HCT116 (cell line): Measurements from ENCODE around the gene MCL1. TPM values are rescaled to one million over a fixed set of nuclear protein-coding genes. Genes with fewer than 3 reads are reported as not detected.

Experiments used
- ATAC-seq: fragments of 200-7000 bp; cut with Tn5 transposase; 2 replicates; pipeline ENCODE4 v1.9.1; 2020; ENCODE audit warnings: mild to moderate bottlenecking, moderate library complexity
- BruUV-seq: library from RNA; stranded (reverse); fragments of 400-500 nt; replicated peaks from 2 replicates; lab custom pipeline; 2021; lab: Mats Ljungman, UMichigan
- CTCF ChIA-PET: fragments of 300-600 bp; sonication (Branson Sonifier 250); formaldehyde crosslinking; loops from one replicate; lab custom pipeline; 2021; ENCODE audit warnings: antibody characterized with exemption; lab: Charles Lee
- POLR2A ChIA-PET: fragments of 300-600, 350-600 bp; sonication (Branson Sonifier 250); formaldehyde crosslinking; loops from one replicate; lab custom pipeline; 2021; ENCODE audit warnings: antibody characterized with exemption; lab: Charles Lee
- RAD21 ChIA-PET, 2 experiments: fragments of 300-600 bp; sonication (Branson Sonifier 250); formaldehyde crosslinking; loops; one replicate each; lab custom pipeline; 2023; ENCODE audit warnings: low total read pairs in 2 of 2; ENCODE audit not compliant: uncharacterized antibody in 2 of 2, unreplicated experiment in 2 of 2, low non-redundant PET in 1 of 2; lab: Charles Lee
- DNase-seq: peaks from one replicate; pipeline ENCODE4 v3.0.0-alpha.2; 2010; ENCODE audit warnings: low read depth, low spot score
- H2AFZ ChIP-seq: fragments of 200-600 bp; shearing (Covaris generic), sonication (generic); 2 replicates; pipeline ENCODE4 v1.6.1; 2017; ENCODE audit warnings: low read depth, mixed run types, mixed read lengths, antibody characterized with exemption, low read length; ENCODE audit not compliant: poor library complexity, severe bottlenecking
- H3K27ac ChIP-seq: 2 replicates; pipeline ENCODE4 v1.5.1; 2012; ENCODE audit warnings: low read depth, low read length
- H3K27me3 ChIP-seq: fragments of 200-600 bp; sonication (generic); 2 replicates; pipeline ENCODE4 v1.6.1; 2016; ENCODE audit warnings: mixed run types, low read length, mixed read lengths; ENCODE audit not compliant: insufficient read depth
- H3K36me3 ChIP-seq, 2 experiments: fragments of 200-500 bp in 1 of 2; fragments of 200-600 bp in 1 of 2; sonication (Bioruptor generic) in 1 of 2; sonication (generic) in 1 of 2; 2 replicates each; pipeline versions ENCODE4 v1.5.1 to v1.6.1; 2014 to 2016; ENCODE audit warnings: low read length in 2 of 2, inconsistent platforms in 1 of 2, mixed read lengths in 1 of 2, mixed run types in 1 of 2; ENCODE audit not compliant: insufficient read depth in 2 of 2, control insufficient read depth in 1 of 2
- H3K4me1 ChIP-seq, 2 experiments: fragments of 200-600 bp in 1 of 2; sonication (generic) in 1 of 2; 2 replicates each; pipeline versions ENCODE4 v1.5.1 to v1.6.1; 2012 to 2017; ENCODE audit warnings: low read length in 2 of 2, inconsistent platforms in 1 of 2, mild to moderate bottlenecking in 1 of 2, mixed read lengths in 1 of 2, mixed run types in 1 of 2, moderate library complexity in 1 of 2; ENCODE audit not compliant: insufficient read depth in 2 of 2, control insufficient read depth in 1 of 2
- H3K4me2 ChIP-seq: fragments of 200-600 bp; sonication (generic); 2 replicates; pipeline ENCODE4 v1.6.1; 2017; ENCODE audit warnings: mixed run types, low read length, mixed read lengths
- H3K4me3 ChIP-seq, 2 experiments: fragments of 200-600 bp in 1 of 2; sonication (generic) in 1 of 2; replicated peaks in 1 of 2; 2 replicates each; pipeline ENCODE4 v1.5.1; 2011 to 2016; ENCODE audit warnings: low read length in 2 of 2, control low read depth in 1 of 2, low read depth in 1 of 2, mild to moderate bottlenecking in 1 of 2, mixed read lengths in 1 of 2, mixed run types in 1 of 2
- H3K79me2 ChIP-seq: fragments of 200-600 bp; sonication (generic); 2 replicates; pipeline ENCODE4 v1.6.1; 2017; ENCODE audit warnings: mild to moderate bottlenecking, mixed run types, low read length, moderate library complexity, mixed read lengths; ENCODE audit not compliant: insufficient read depth
- H3K9ac ChIP-seq: fragments of 200-600 bp; sonication (generic); 2 replicates; pipeline ENCODE4 v1.6.1; 2016; ENCODE audit warnings: low read length, mixed read lengths
- H3K9me2 ChIP-seq: fragments of 200-600 bp; sonication (generic), shearing (Covaris generic); 2 replicates; pipeline ENCODE4 v1.6.1; 2017; ENCODE audit warnings: mixed run types, mild to moderate bottlenecking, moderate library complexity; ENCODE audit not compliant: insufficient read depth
- H3K9me3 ChIP-seq, 2 experiments: fragments of 200-500 bp in 1 of 2; fragments of 200-600 bp in 1 of 2; sonication (Bioruptor generic) in 1 of 2; sonication (generic) in 1 of 2; 2 replicates each; pipeline ENCODE4 v1.6.1; 2014 to 2017; ENCODE audit warnings: low read length in 2 of 2, mixed read lengths in 2 of 2, inconsistent platforms in 1 of 2, low read depth in 1 of 2, mild to moderate bottlenecking in 1 of 2, mixed run types in 1 of 2, moderate library complexity in 1 of 2; ENCODE audit not compliant: control insufficient read depth in 1 of 2, insufficient read depth in 1 of 2
- H4K20me1 ChIP-seq: fragments of 200-600 bp; sonication (generic), shearing (Covaris generic); 2 replicates; pipeline ENCODE4 v1.6.1; 2017; ENCODE audit warnings: mixed run types, mild to moderate bottlenecking, moderate library complexity; ENCODE audit not compliant: insufficient read depth
- CEBPB ChIP-seq: IDR thresholded peaks from 2 replicates; pipeline ENCODE4 v1.6.1; 2012; ENCODE audit warnings: low read depth
- EGR1 ChIP-seq: IDR thresholded peaks from 2 replicates; pipeline ENCODE4 v1.6.1; 2012; ENCODE audit warnings: low read depth
- ELF1 ChIP-seq: IDR thresholded peaks from 2 replicates; pipeline ENCODE4 v1.6.1; 2012; ENCODE audit warnings: low read depth, borderline replicate concordance
- EZH2 ChIP-seq: fragments of 200-600 bp; sonication (generic); IDR thresholded peaks from 2 replicates; pipeline ENCODE4 v1.6.1; 2017; ENCODE audit warnings: antibody characterized with exemption, mixed run types
- EZH2phosphoT487 ChIP-seq: fragments of 200-600 bp; IDR thresholded peaks from 2 replicates; pipeline ENCODE4 v1.6.1; 2018; ENCODE audit warnings: antibody characterized with exemption, borderline replicate concordance
- FOSL1 ChIP-seq: IDR thresholded peaks from 2 replicates; pipeline ENCODE4 v1.6.1; 2012; ENCODE audit warnings: low read depth
- JUND ChIP-seq: IDR thresholded peaks from 2 replicates; pipeline ENCODE4 v1.6.1; 2012
- POLR2A ChIP-seq: IDR thresholded peaks from 2 replicates; pipeline ENCODE4 v1.7.0; 2011; ENCODE audit warnings: borderline replicate concordance; ENCODE audit not compliant: insufficient read depth, insufficient read length; ENCODE audit errors: extremely low read depth
- POLR2AphosphoS5 ChIP-seq: IDR thresholded peaks from 2 replicates; pipeline ENCODE4 v1.6.1; 2011; ENCODE audit warnings: mild to moderate bottlenecking, low read depth, low read length, moderate library complexity
- RAD21 ChIP-seq: IDR thresholded peaks from 2 replicates; pipeline ENCODE4 v1.6.1; 2012; ENCODE audit warnings: low read depth, mild to moderate bottlenecking
- SP1 ChIP-seq: IDR thresholded peaks from 2 replicates; pipeline ENCODE4 v1.6.1; 2012; ENCODE audit warnings: low read depth
- SRF ChIP-seq: IDR thresholded peaks from 2 replicates; pipeline ENCODE4 v1.6.1; 2012; ENCODE audit warnings: low read depth
- YY1 ChIP-seq: IDR thresholded peaks from 2 replicates; pipeline ENCODE4 v1.6.1; 2011; ENCODE audit warnings: low read length, low read depth, moderate library complexity, mild to moderate bottlenecking; ENCODE audit not compliant: insufficient replicate concordance; ENCODE audit errors: extremely low read depth
- ZFX ChIP-seq: fragments of 450-650 bp; IDR thresholded peaks from 2 replicates; pipeline ENCODE4 v1.6.1; 2017
- ZNF274 ChIP-seq: fragments of 200-500 bp; sonication (Bioruptor generic); IDR thresholded peaks from 2 replicates; pipeline ENCODE4 v1.6.1; 2014; ENCODE audit warnings: mild to moderate bottlenecking, low read depth, low read length, inconsistent platforms
- intact Hi-C: fragments of 100-400 bp; cut with micrococcal nuclease; formaldehyde crosslinking; loops from 2 replicates; pipeline ENCODE4 v1.10.0; 2022
- total RNA-seq: library from RNA; stranded (reverse); gene quantifications from one replicate; pipeline ENCODE4 v1.2.1, GENCODE V29; 2021; ENCODE audit not compliant: unreplicated experiment
- TF ChIP-seq, protein P1 (sequence below): IDR thresholded peaks from 2 replicates; pipeline ENCODE4 v1.6.1; 2012; ENCODE audit warnings: low read depth
- TF ChIP-seq, protein P2 (sequence below): IDR thresholded peaks from 2 replicates; pipeline ENCODE4 v1.6.1; 2012
- TF ChIP-seq, protein P3 (sequence below): IDR thresholded peaks from 2 replicates; pipeline ENCODE4 v1.6.1; 2012
- TF ChIP-seq, protein P4 (sequence below): IDR thresholded peaks from 2 replicates; pipeline ENCODE4 v1.6.1; 2011; ENCODE audit warnings: mild to moderate bottlenecking, low read length, moderate library complexity; ENCODE audit not compliant: insufficient replicate concordance; ENCODE audit errors: extremely low read depth

The MCL1 gene
- total RNA-seq, 1 experiment from 2014 or later = 146 TPM

DNA sequence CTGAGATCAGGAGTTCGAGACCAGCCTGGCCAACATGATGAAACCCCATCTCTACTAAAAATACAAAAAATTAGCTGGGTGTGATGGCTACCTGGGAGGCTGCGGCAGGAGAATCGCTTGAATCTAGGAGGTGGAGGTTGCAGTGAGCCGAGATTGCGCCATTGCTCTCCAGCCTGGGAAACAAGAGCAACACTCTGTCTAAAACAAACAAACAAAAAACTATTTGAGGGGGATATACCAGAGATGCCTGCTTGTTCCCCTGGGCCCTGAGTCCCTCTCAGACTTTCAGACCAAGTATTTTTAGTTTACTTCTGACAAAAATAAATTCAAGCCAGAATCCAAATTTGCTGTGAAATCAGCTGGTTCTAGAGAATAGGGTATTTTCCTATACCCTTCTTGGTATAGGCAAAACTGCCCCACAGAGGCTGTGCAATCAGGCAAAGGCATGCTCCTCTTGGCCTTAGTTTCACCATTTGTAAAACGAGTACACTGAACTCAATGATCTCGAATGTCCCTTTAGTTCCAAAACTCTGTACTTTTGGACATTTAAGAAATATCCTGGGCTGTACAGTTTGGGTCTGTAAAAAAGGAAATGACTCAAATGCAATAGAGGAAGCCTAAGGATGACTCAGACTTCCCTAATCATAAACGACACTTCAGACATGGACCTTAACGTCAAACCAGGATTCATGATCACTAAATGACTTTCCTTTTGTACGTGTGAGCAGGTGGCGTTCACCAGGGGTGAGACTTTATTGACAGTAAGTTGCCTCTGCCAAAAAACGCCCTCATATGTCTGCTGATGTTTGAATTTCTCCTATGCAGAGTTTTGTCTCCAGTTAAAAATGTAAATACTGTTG lies 33.9 kb upstream of the MCL1 start (continued):
- TF ChIP-seq EZH2phosphoT487 (no peak), POLR2A (no peak), ELF1 (no peak), RAD21 (peak; percentile 20; the same call in 1 of the 2 replicates), CEBPB (peak; percentile 87), FOSL1 (peak; percentile 98)

DNA sequence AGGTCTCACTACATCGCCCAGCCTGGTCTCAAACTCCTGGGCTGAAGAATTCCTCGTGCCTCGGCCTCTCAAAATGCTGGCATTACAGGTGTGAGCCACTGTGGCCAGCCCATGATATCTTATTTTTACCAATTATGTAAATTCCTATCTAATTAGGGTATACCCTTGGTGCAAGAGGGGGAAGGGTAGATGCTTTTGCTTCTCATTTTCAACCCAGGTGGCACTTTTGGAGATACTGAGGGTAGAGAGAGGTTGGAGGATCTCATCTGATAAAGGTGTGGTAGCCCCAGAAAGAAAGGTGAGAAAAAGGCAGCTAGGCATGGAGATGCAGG lies 32.6 kb upstream of the MCL1 start:
- ATAC-seq (no peak), DNase-seq (no peak)
- Histone ChIP-seq H3K9me3 (no peaks in the 10 kb centered on the region), H3K4me3 (no peak overlapping the region), H4K20me1 (no peaks in the 10 kb centered on the region), H3K27me3 (no peaks in the 10 kb centered on the region), H3K9ac (no peak overlapping the region), H3K9me2 (no peaks in the 10 kb centered on the region), H3K36me3 (peaks cover 3 to 9% of the 10 kb centered on the region in 2 experiments; a peak in 1 of 4 replicates), H3K27ac (no peak overlapping the region), H3K4me2 (no peak overlapping the region), H3K4me1 (peaks cover 22 to 51% of the 10 kb centered on the region in 2 experiments), H2AFZ (no peak overlapping the region), H3K79me2 (no peaks in the 10 kb centered on the region; the same call in 1 of the 2 replicates)
- BruUV-seq = no TSS peak
- TF ChIP-seq, protein P1, sequence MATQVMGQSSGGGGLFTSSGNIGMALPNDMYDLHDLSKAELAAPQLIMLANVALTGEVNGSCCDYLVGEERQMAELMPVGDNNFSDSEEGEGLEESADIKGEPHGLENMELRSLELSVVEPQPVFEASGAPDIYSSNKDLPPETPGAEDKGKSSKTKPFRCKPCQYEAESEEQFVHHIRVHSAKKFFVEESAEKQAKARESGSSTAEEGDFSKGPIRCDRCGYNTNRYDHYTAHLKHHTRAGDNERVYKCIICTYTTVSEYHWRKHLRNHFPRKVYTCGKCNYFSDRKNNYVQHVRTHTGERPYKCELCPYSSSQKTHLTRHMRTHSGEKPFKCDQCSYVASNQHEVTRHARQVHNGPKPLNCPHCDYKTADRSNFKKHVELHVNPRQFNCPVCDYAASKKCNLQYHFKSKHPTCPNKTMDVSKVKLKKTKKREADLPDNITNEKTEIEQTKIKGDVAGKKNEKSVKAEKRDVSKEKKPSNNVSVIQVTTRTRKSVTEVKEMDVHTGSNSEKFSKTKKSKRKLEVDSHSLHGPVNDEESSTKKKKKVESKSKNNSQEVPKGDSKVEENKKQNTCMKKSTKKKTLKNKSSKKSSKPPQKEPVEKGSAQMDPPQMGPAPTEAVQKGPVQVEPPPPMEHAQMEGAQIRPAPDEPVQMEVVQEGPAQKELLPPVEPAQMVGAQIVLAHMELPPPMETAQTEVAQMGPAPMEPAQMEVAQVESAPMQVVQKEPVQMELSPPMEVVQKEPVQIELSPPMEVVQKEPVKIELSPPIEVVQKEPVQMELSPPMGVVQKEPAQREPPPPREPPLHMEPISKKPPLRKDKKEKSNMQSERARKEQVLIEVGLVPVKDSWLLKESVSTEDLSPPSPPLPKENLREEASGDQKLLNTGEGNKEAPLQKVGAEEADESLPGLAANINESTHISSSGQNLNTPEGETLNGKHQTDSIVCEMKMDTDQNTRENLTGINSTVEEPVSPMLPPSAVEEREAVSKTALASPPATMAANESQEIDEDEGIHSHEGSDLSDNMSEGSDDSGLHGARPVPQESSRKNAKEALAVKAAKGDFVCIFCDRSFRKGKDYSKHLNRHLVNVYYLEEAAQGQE = no peak
- TF ChIP-seq POLR2AphosphoS5 (no peak), JUND (no peak), SRF (no peak), RAD21 (no peak), YY1 (no peak), ZFX (no peak), CEBPB (no peak), EZH2 (no peak), EGR1 (no peak), ZNF274 (no peak), SP1 (no peak), ELF1 (no peak)
- TF ChIP-seq, protein P2, sequence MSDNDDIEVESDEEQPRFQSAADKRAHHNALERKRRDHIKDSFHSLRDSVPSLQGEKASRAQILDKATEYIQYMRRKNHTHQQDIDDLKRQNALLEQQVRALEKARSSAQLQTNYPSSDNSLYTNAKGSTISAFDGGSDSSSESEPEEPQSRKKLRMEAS = no peak
- TF ChIP-seq, protein P3, sequence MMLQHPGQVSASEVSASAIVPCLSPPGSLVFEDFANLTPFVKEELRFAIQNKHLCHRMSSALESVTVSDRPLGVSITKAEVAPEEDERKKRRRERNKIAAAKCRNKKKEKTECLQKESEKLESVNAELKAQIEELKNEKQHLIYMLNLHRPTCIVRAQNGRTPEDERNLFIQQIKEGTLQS = no peak
- TF ChIP-seq, protein P4, sequence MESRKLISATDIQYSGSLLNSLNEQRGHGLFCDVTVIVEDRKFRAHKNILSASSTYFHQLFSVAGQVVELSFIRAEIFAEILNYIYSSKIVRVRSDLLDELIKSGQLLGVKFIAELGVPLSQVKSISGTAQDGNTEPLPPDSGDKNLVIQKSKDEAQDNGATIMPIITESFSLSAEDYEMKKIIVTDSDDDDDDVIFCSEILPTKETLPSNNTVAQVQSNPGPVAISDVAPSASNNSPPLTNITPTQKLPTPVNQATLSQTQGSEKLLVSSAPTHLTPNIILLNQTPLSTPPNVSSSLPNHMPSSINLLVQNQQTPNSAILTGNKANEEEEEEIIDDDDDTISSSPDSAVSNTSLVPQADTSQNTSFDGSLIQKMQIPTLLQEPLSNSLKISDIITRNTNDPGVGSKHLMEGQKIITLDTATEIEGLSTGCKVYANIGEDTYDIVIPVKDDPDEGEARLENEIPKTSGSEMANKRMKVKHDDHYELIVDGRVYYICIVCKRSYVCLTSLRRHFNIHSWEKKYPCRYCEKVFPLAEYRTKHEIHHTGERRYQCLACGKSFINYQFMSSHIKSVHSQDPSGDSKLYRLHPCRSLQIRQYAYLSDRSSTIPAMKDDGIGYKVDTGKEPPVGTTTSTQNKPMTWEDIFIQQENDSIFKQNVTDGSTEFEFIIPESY = no peak
- ChIA-PET CTCF (no interaction called here), RAD21 (no interaction called here), POLR2A (no interaction called here)
- intact Hi-C loops = no loop called here
